HG03432 (cell line): Measurements from ENCODE around the gene ESPN.
A peak's percentile ranks its signal among the peaks of the same experiment; 100 is the strongest.
"Not testable (repeated sequence)": the region's sequence is repeated elsewhere in the genome, so short reads cannot be mapped to it uniquely, and the experiment has no call there.

Source experiments
- ATAC-seq: cut with Tn5 transposase; IDR thresholded peaks from one replicate; pipeline ENCODE4 v1.9.1; 2021; ENCODE audit warnings: mild to moderate bottlenecking, moderate library complexity; ENCODE audit not compliant: unreplicated experiment

Gene ESPN

GRCh38 chr1:6477039-6477820 lies 52.7 kb downstream of the ESPN start:
- no peak for ATAC-seq

- ATAC-seq: no peak
Observed at GRCh38 chr1:6481820-6482219, 57.2 kb downstream of the ESPN start.

- ATAC-seq: no peak
Observed at GRCh38 chr1:6483017-6483760, 58.6 kb downstream of the ESPN start.

- ATAC-seq: no peak
Observed at GRCh38 chr1:6483761-6484117, 59.2 kb downstream of the ESPN start.

GRCh38 chr1:6484826-6485167 lies 60.2 kb downstream of the ESPN start:
- ATAC-seq: no peak

GRCh38 chr1:6485168-6486101 lies 60.9 kb downstream of the ESPN start:
- no peak for ATAC-seq

- peak; percentile 51 for ATAC-seq
Observed at GRCh38 chr1:6486433-6487011, 61.9 kb downstream of the ESPN start.

GRCh38 chr1:6487804-6488484 lies 63.4 kb downstream of the ESPN start:
- ATAC-seq: no peak

- ATAC-seq: no peak
Observed at GRCh38 chr1:6488602-6489382, 64.2 kb downstream of the ESPN start.

GRCh38 chr1:6489383-6489765 lies 64.8 kb downstream of the ESPN start:
- ATAC-seq: no peak

- ATAC-seq: peak; percentile 56
Observed at GRCh38 chr1:6489799-6490180, 65.2 kb downstream of the ESPN start.

- ATAC-seq: peak; percentile 50
Observed at GRCh38 chr1:6490181-6491080, 65.9 kb downstream of the ESPN start.

- ATAC-seq: no peak
Observed at GRCh38 chr1:6491081-6491449, 66.5 kb downstream of the ESPN start.

- no peak for ATAC-seq
Observed at GRCh38 chr1:6491480-6491962, 66.9 kb downstream of the ESPN start, which contains the start of gene PLEKHG5. PLEKHG5 (minus strand) TSS chr1:6491667; CDS start chr1:6477571, 14,096 bp downstream.

- ATAC-seq: no peak
Observed at GRCh38 chr1:6491966-6492365, 67.4 kb downstream of the ESPN start.

- not testable (repeated sequence) for ATAC-seq
Observed at GRCh38 chr1:6493834-6494223, 69.3 kb downstream of the ESPN start.

GRCh38 chr1:6494627-6495026 lies 70.1 kb downstream of the ESPN start:
- no peak for ATAC-seq

GRCh38 chr1:6495041-6495441 lies 70.5 kb downstream of the ESPN start:
- no peak for ATAC-seq
